Endodermal cell (in vitro differentiated cells): ENCODE measurements around the gene AGT. TPM values are rescaled to one million over a fixed set of nuclear protein-coding genes. Genes with fewer than 3 reads are reported as not detected.

Source experiments
- DNase-seq: peaks from one replicate; pipeline ENCODE4 v3.0.0-alpha.2; 2017
- H3K27ac ChIP-seq: 2 replicates; pipeline ENCODE4 v1.5.1; 2013; ENCODE audit warnings: mild to moderate bottlenecking, low read depth, low read length, moderate library complexity
- H3K27me3 ChIP-seq: 2 replicates; pipeline ENCODE4 v1.6.1; 2013; ENCODE audit warnings: mild to moderate bottlenecking, low read length, moderate library complexity; ENCODE audit not compliant: insufficient read depth, control insufficient read depth, poor library complexity, severe bottlenecking
- H3K36me3 ChIP-seq: 2 replicates; pipeline ENCODE4 v1.7.0; 2013; ENCODE audit warnings: mild to moderate bottlenecking, low read length, moderate library complexity; ENCODE audit not compliant: control insufficient read depth, insufficient read depth
- H3K4me1 ChIP-seq: one replicate; pipeline ENCODE4 v1.7.0; 2013; ENCODE audit warnings: low read length; ENCODE audit not compliant: control insufficient read depth, insufficient read depth
- H3K4me3 ChIP-seq: 2 replicates; pipeline ENCODE4 v1.5.1; 2013; ENCODE audit warnings: mild to moderate bottlenecking, low read length, moderate library complexity
- H3K9ac ChIP-seq: 2 replicates; pipeline ENCODE4 v1.6.1; 2013; ENCODE audit warnings: mild to moderate bottlenecking, low read length, moderate library complexity; ENCODE audit not compliant: poor library complexity, severe bottlenecking; ENCODE audit errors: extremely low read depth
- H3K9me3 ChIP-seq: 2 replicates; pipeline ENCODE4 v1.6.1; 2013; ENCODE audit warnings: mild to moderate bottlenecking, low read length, moderate library complexity; ENCODE audit not compliant: control insufficient read depth
- H3K27ac Mint-ChIP-seq: 2 replicates; pipeline ENCODE4 v1.8.0; 2020; ENCODE audit warnings: mixed read lengths
- H3K27me3 Mint-ChIP-seq: 2 replicates; pipeline ENCODE4 v1.8.0; 2021; ENCODE audit warnings: mild to moderate bottlenecking, mixed read lengths; ENCODE audit not compliant: insufficient read depth
- H3K36me3 Mint-ChIP-seq: 2 replicates; pipeline ENCODE4 v1.8.0; 2020; ENCODE audit warnings: low read depth, mixed read lengths
- H3K4me1 Mint-ChIP-seq: 2 replicates; pipeline ENCODE4 v1.8.0; 2020; ENCODE audit warnings: mixed read lengths
- H3K4me3 Mint-ChIP-seq: 2 replicates; pipeline ENCODE4 v1.8.0; 2020; ENCODE audit warnings: mild to moderate bottlenecking, moderate library complexity, mixed read lengths
- H3K9me3 Mint-ChIP-seq: 2 replicates; pipeline ENCODE4 v1.8.0; 2020; ENCODE audit warnings: mild to moderate bottlenecking, mixed read lengths
- WGBS, 2 experiments: methylation state at CpG; one replicate each; pipeline versions ENCODE4 v1.1.5 to v1.1.7; 2013; ENCODE audit warnings: missing lambda C conversion rate in 2 of 2, mixed read lengths in 1 of 2; ENCODE audit not compliant: insufficient coverage in 1 of 2, insufficient read length in 1 of 2; 5-methylcytosine and 5-hydroxymethylcytosine counted together
- total RNA-seq, 2 donors: library from RNA; stranded (reverse); fragmentation: NEBNext Ultra II Directional in 1 of 2; extraction: Animal tissue kit (Norgen Biotek cat#: 25700) in 1 of 2; gene quantifications; 2 replicates in 1 of 2; 3 replicates in 1 of 2; pipeline ENCODE4 v1.2.1, GENCODE V29; 2021
- TF ChIP-seq, protein P1 (sequence below): fragments of 200-600 bp; sonication (generic); conservative IDR thresholded peaks from 2 replicates; pipeline ENCODE4 v1.5.0; 2021; ENCODE audit warnings: antibody characterized with exemption, mild to moderate bottlenecking

The AGT gene
- total RNA-seq, 2 donors from 2014 or later = not detected

DNA sequence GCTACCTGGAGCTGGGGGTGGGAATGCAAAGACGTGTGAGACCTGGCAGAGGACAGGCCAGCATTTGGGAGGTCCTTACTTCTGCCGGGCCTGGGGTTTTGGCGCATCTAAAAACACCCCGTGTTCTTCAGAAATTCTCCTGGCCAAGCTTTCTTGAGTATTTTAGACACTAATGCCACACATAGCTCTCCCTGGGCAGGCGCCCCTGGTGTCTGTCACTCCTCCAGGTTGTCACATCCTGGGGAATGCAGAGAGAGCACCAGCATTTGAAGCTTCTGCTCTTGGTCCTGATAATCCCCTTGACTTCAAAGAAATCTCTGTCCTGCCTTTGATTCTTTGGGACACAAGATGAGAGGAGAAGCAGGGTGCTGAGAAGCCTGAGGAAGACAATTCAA, 39.3 kb upstream of the AGT start:
- H3K9me3 ChIP-seq = no peaks in the 10 kb centered on the region
- Mint-ChIP-seq H3K4me3 (peak overlapping the region; percentile 41), H3K36me3 (no peaks in the 10 kb centered on the region), H3K9me3 (no peaks in the 10 kb centered on the region), H3K27ac (peak overlapping the region; percentile 89), H3K4me1 (peaks cover 38% of the 10 kb centered on the region), H3K27me3 (no peaks in the 10 kb centered on the region)
- no peaks in the 10 kb centered on the region for H3K27me3 ChIP-seq
- H3K27ac ChIP-seq = peak overlapping the region; percentile 93
- TF ChIP-seq, protein P1, sequence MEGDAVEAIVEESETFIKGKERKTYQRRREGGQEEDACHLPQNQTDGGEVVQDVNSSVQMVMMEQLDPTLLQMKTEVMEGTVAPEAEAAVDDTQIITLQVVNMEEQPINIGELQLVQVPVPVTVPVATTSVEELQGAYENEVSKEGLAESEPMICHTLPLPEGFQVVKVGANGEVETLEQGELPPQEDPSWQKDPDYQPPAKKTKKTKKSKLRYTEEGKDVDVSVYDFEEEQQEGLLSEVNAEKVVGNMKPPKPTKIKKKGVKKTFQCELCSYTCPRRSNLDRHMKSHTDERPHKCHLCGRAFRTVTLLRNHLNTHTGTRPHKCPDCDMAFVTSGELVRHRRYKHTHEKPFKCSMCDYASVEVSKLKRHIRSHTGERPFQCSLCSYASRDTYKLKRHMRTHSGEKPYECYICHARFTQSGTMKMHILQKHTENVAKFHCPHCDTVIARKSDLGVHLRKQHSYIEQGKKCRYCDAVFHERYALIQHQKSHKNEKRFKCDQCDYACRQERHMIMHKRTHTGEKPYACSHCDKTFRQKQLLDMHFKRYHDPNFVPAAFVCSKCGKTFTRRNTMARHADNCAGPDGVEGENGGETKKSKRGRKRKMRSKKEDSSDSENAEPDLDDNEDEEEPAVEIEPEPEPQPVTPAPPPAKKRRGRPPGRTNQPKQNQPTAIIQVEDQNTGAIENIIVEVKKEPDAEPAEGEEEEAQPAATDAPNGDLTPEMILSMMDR = peak; percentile 29
- 85 to 88% methylated on average over 5 of the region's 5 CpGs for WGBS, 2 experiments
- peaks cover 10% of the 10 kb centered on the region for H3K4me1 ChIP-seq
- no peak overlapping the region for H3K4me3 ChIP-seq
- no peaks in the 10 kb centered on the region for H3K36me3 ChIP-seq
- no peak for DNase-seq
- H3K9ac ChIP-seq = no peak overlapping the region

DNA sequence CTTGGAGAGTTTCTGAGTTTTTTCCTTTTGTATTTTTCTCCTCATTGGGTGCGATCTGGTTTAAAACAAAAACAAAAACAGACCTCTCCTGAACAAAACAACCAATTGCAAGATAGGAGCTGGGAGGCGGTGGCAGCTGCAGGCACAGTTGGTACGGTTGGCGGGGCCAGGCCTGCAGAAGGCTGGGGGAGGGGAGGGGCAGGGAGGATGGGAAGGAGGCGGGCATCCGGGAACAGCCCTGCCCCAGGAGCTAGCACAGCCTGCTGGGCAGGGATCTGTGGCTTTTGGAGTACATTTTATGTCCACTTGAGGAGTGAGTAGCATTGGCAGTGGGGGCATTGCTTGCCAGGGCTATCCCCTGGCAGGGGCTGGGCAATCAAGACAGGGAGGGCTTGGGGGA, 38.5 kb upstream of the AGT start:
- peaks cover 10% of the 10 kb centered on the region for H3K4me1 ChIP-seq
- peaks cover 39% of the 10 kb centered on the region for H3K4me1 Mint-ChIP-seq
- no peaks in the 10 kb centered on the region for H3K9me3 Mint-ChIP-seq
- 64 to 83% methylated on average over 3 to 6 of the region's 6 CpGs for WGBS, 2 experiments
- H3K27ac ChIP-seq = no peak overlapping the region
- no peaks in the 10 kb centered on the region for H3K27me3 ChIP-seq
- H3K9me3 ChIP-seq = no peaks in the 10 kb centered on the region
- H3K4me3 Mint-ChIP-seq = no peak overlapping the region
- peak; percentile 77 for DNase-seq
- H3K36me3 ChIP-seq = no peaks in the 10 kb centered on the region
- TF ChIP-seq, protein P1 = no peak
- no peak overlapping the region for H3K9ac ChIP-seq
- peak overlapping the region; percentile 89 for H3K27ac Mint-ChIP-seq
- H3K36me3 Mint-ChIP-seq = no peaks in the 10 kb centered on the region
- no peak overlapping the region for H3K4me3 ChIP-seq
- H3K27me3 Mint-ChIP-seq = no peaks in the 10 kb centered on the region

DNA sequence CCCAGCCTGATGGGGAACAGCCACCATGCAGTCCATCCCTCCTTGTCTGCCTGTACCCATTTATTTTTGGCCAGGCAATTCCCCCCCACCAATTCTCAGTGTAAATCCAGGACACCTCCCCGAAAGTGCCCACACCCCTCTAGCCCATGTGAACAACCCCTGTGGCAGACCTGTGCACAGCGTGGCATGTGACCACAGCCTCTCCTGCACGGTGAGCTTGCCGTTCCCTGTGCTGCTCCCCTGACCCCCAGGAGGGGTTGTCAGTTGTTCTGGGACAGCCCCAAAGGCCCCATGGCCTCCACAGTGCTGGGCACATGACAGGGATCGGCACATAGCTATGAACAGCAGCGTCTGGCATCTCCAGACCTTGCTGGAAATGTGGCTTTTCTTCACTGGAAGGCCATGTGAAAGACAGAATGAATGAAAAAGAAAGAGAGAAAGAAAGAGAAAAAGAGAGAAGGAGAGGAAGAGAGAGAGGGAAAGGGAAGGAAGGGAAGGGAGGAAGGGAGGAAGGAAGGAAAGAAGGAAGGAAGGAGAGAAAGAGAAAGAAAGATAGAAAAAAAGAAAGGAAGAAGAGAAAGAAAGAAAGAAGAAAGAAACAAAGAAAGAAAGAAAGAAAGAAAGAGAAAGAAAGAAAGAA, 37.2 kb upstream of the AGT start:
- Mint-ChIP-seq H3K4me1 (peaks cover 41% of the 10 kb centered on the region), H3K27ac (peak overlapping the region; percentile 19), H3K27me3 (no peaks in the 10 kb centered on the region), H3K36me3 (no peaks in the 10 kb centered on the region), H3K4me3 (no peak overlapping the region), H3K9me3 (no peaks in the 10 kb centered on the region)
- H3K27me3 ChIP-seq = no peaks in the 10 kb centered on the region
- H3K9ac ChIP-seq = no peak overlapping the region
- TF ChIP-seq, protein P1 = no peak
- H3K36me3 ChIP-seq = no peaks in the 10 kb centered on the region
- 83 to 88% methylated on average over 5 to 6 of the region's 6 CpGs for WGBS, 2 experiments
- peaks cover 10% of the 10 kb centered on the region for H3K4me1 ChIP-seq
- no peak for DNase-seq
- no peak overlapping the region for H3K27ac ChIP-seq
- no peak overlapping the region for H3K4me3 ChIP-seq
- no peaks in the 10 kb centered on the region for H3K9me3 ChIP-seq
